Measurements from ENCODE around the gene MYCL. TPM values are rescaled to one million over a fixed set of nuclear protein-coding genes. Genes with fewer than 3 reads are reported as not detected.

The MYCL gene
- total and polyA plus RNA-seq, 4 donors: 2.4 to 7.8 (median 4.4) TPM

GRCh38 chr1:39946216-39946615, 44.5 kb upstream of the MYCL start:
- WGBS, 2 donors: 77 to 80% methylated on average over 4 of the region's 4 CpGs
- H3K27ac ChIP-seq (ENCODE audit: low read depth in 1 of 2, low read length in 1 of 2): no peak overlapping the region
- H3K9me3 ChIP-seq (ENCODE audit: control insufficient read depth in 4 of 4, insufficient read depth in 3 of 4, low read length in 3 of 4): peaks cover 0 to 1% (median 0%) of the 10 kb centered on the region in 4 donors
- no peak overlapping the region for H3K4me3 ChIP-seq
- ATAC-seq (ENCODE audit: insufficient read depth, low FRiP score): no peak
- no peak for DNase-seq
- no peaks in the 10 kb centered on the region for H3K27me3 ChIP-seq (ENCODE audit: control insufficient read depth in 3 of 3, insufficient read depth in 3 of 3, low read length in 2 of 3)
- TF ChIP-seq CTCF (IDR thresholded peaks at IDR 0.05; ENCODE audit: control extremely low read depth, extremely low read depth): no peak
- H3K9ac ChIP-seq (ENCODE audit: insufficient read depth in 1 of 2, low read length in 2 of 2): no peak overlapping the region
- no peaks in the 10 kb centered on the region for H3K4me1 ChIP-seq (ENCODE audit: control insufficient read depth in 5 of 5, insufficient read depth in 5 of 5, low read length in 5 of 5)
- no peaks in the 10 kb centered on the region for H3K36me3 ChIP-seq (ENCODE audit: control insufficient read depth in 4 of 4, insufficient read depth in 4 of 4, low read length in 4 of 4)

- Histone ChIP-seq H3K27me3 (ENCODE audit: control insufficient read depth in 3 of 3, insufficient read depth in 3 of 3, low read length in 2 of 3) (no peaks in the 10 kb centered on the region), H3K9ac (ENCODE audit: insufficient read depth in 1 of 2, low read length in 2 of 2) (no peak overlapping the region), H3K4me3 (no peak overlapping the region), H3K4me1 (ENCODE audit: control insufficient read depth in 5 of 5, insufficient read depth in 5 of 5, low read length in 5 of 5) (peaks cover 0 to 1% (median 0%) of the 10 kb centered on the region in 5 donors), H3K27ac (ENCODE audit: low read depth in 1 of 2, low read length in 1 of 2) (no peak overlapping the region), H3K36me3 (ENCODE audit: control insufficient read depth in 4 of 4, insufficient read depth in 4 of 4, low read length in 4 of 4) (no peaks in the 10 kb centered on the region), H3K9me3 (ENCODE audit: control insufficient read depth in 4 of 4, insufficient read depth in 3 of 4, low read length in 3 of 4) (peaks cover 0 to 1% (median 0%) of the 10 kb centered on the region in 4 donors)
- TF ChIP-seq CTCF (IDR thresholded peaks at IDR 0.05; ENCODE audit: control extremely low read depth, extremely low read depth): no peak
- 48 to 56% methylated on average over 8 of the region's 8 CpGs for WGBS, 2 donors
- ATAC-seq (ENCODE audit: insufficient read depth, low FRiP score) (no peak), DNase-seq (no peak)
Measured at GRCh38 chr1:39944410-39945112, 42.8 kb upstream of the MYCL start.

- H3K9ac ChIP-seq (ENCODE audit: insufficient read depth in 1 of 2, low read length in 2 of 2): no peak overlapping the region
- no peak for DNase-seq
- H3K27me3 ChIP-seq (ENCODE audit: control insufficient read depth in 3 of 3, insufficient read depth in 3 of 3, low read length in 2 of 3): no peaks in the 10 kb centered on the region
- TF ChIP-seq CTCF (IDR thresholded peaks at IDR 0.05; ENCODE audit: control extremely low read depth, extremely low read depth): no peak
- no peak overlapping the region for H3K4me3 ChIP-seq
- no peak for ATAC-seq (ENCODE audit: insufficient read depth, low FRiP score)
- peaks cover 0 to 1% (median 0%) of the 10 kb centered on the region in 5 donors for H3K4me1 ChIP-seq (ENCODE audit: control insufficient read depth in 5 of 5, insufficient read depth in 5 of 5, low read length in 5 of 5)
- 89 to 90% methylated on average over 14 of the region's 14 CpGs for WGBS, 2 donors
- peaks cover 0 to 1% (median 0%) of the 10 kb centered on the region in 4 donors for H3K9me3 ChIP-seq (ENCODE audit: control insufficient read depth in 4 of 4, insufficient read depth in 3 of 4, low read length in 3 of 4)
- H3K36me3 ChIP-seq (ENCODE audit: control insufficient read depth in 4 of 4, insufficient read depth in 4 of 4, low read length in 4 of 4): no peaks in the 10 kb centered on the region
- H3K27ac ChIP-seq (ENCODE audit: low read depth in 1 of 2, low read length in 1 of 2): no peak overlapping the region
Measured at GRCh38 chr1:39943471-39944290, 42.0 kb upstream of the MYCL start.

Measured in lung (tissue), 12 donors.